Neural cell (in vitro differentiated cells): ENCODE measurements around the gene IPPK. TPM values are rescaled to one million over a fixed set of nuclear protein-coding genes. Genes with fewer than 3 reads are reported as not detected.

Experiments
- H2AFZ ChIP-seq: fragments of 200-600, 300-800 bp; sonication (generic), shearing (Covaris generic); 2 replicates; pipeline ENCODE4 v1.6.0; 2014; ENCODE audit warnings: low read depth, mild to moderate bottlenecking, antibody characterized with exemption, low read length, moderate library complexity
- H3F3A ChIP-seq: fragments of 200-600 bp; shearing (Covaris generic); 2 replicates; pipeline ENCODE4 v1.6.1; 2016; ENCODE audit warnings: mild to moderate bottlenecking, moderate library complexity, mixed read lengths, antibody characterized with exemption, low read length; ENCODE audit not compliant: insufficient read depth, poor library complexity, severe bottlenecking
- H3K27ac ChIP-seq: fragments of 200-600, 300-800 bp; sonication (generic), shearing (Covaris generic); 2 replicates; pipeline ENCODE4 v1.5.1; 2014; ENCODE audit warnings: mild to moderate bottlenecking, low read length, moderate library complexity
- H3K27me3 ChIP-seq: fragments of 300-800, 200-600 bp; sonication (generic), shearing (Covaris generic); 2 replicates; pipeline ENCODE4 v1.6.0; 2014; ENCODE audit warnings: mild to moderate bottlenecking, low read depth, low read length, moderate library complexity; ENCODE audit not compliant: insufficient read depth
- H3K36me3 ChIP-seq: fragments of 300-800, 200-600 bp; sonication (generic), shearing (Covaris generic); 2 replicates; pipeline ENCODE4 v1.5.1; 2014; ENCODE audit warnings: mild to moderate bottlenecking, antibody characterized with exemption, low read length, moderate library complexity; ENCODE audit not compliant: insufficient read depth
- H3K4me2 ChIP-seq: fragments of 300-800, 200-600 bp; sonication (generic), shearing (Covaris generic); 2 replicates; pipeline ENCODE4 v1.6.0; 2014; ENCODE audit warnings: mild to moderate bottlenecking, low read length
- H3K4me3 ChIP-seq: fragments of 300-800, 200-600 bp; sonication (generic), shearing (Covaris generic); 2 replicates; pipeline ENCODE4 v1.5.1; 2014; ENCODE audit warnings: mild to moderate bottlenecking, low read length, moderate library complexity
- H3K79me2 ChIP-seq: fragments of 200-600 bp; shearing (Covaris generic); replicated peaks from 2 replicates; pipeline ENCODE4 v1.6.0; 2014; ENCODE audit warnings: mild to moderate bottlenecking, low read length, moderate library complexity; ENCODE audit not compliant: insufficient read depth
- H3K9ac ChIP-seq: fragments of 300-800, 200-600 bp; sonication (generic), shearing (Covaris generic); 2 replicates; pipeline ENCODE4 v1.6.1; 2016; ENCODE audit warnings: mild to moderate bottlenecking, low read length, mixed read lengths
- H3K9me2 ChIP-seq: fragments of 200-600 bp; shearing (Covaris generic); 2 replicates; pipeline ENCODE4 v1.6.1; 2016; ENCODE audit warnings: mild to moderate bottlenecking, low read length, mixed read lengths; ENCODE audit not compliant: insufficient read depth
- H3K9me3 ChIP-seq: fragments of 200-600, 300-800 bp; sonication (generic), shearing (Covaris generic); 2 replicates; pipeline ENCODE4 v1.6.1; 2016; ENCODE audit warnings: mild to moderate bottlenecking, mixed run types, low read length, moderate library complexity, mixed read lengths
- H4K20me1 ChIP-seq: fragments of 200-600 bp; shearing (Covaris generic); 2 replicates; pipeline ENCODE4 v1.6.1; 2016; ENCODE audit warnings: mild to moderate bottlenecking, mixed run types; ENCODE audit not compliant: insufficient read depth
- CTCF ChIP-seq: fragments of 450-650 bp; IDR thresholded peaks from 2 replicates; pipeline ENCODE4 v1.5.1; 2014; ENCODE audit warnings: antibody characterized with exemption, mild to moderate bottlenecking, moderate library complexity; ENCODE audit not compliant: poor library complexity, severe bottlenecking
- EP300 ChIP-seq: fragments of 450-650 bp; conservative IDR thresholded peaks from 2 replicates; pipeline ENCODE4 v1.6.1; 2014; ENCODE audit warnings: antibody characterized with exemption, mild to moderate bottlenecking, moderate library complexity; ENCODE audit not compliant: poor library complexity, severe bottlenecking
- EZH2 ChIP-seq: fragments of 200-600, 300-800 bp; shearing (Covaris generic), sonication (generic); IDR thresholded peaks from 2 replicates; pipeline ENCODE4 v1.6.1; 2014; ENCODE audit warnings: antibody characterized with exemption, low read length, borderline replicate concordance, mild to moderate bottlenecking; ENCODE audit not compliant: insufficient read depth, poor library complexity, severe bottlenecking
- MXI1 ChIP-seq: fragments of 450-650 bp; conservative IDR thresholded peaks from 2 replicates; pipeline ENCODE4 v1.6.1; 2014; ENCODE audit warnings: antibody characterized with exemption, mild to moderate bottlenecking; ENCODE audit not compliant: poor library complexity, severe bottlenecking
- POLR2AphosphoS5 ChIP-seq: IDR thresholded peaks from 2 replicates; pipeline ENCODE4 v1.6.1; 2012
- RAD21 ChIP-seq: fragments of 450-650 bp; conservative IDR thresholded peaks from 2 replicates; pipeline ENCODE4 v1.6.1; 2014; ENCODE audit warnings: antibody characterized with exemption, mild to moderate bottlenecking, moderate library complexity
- SMC3 ChIP-seq: fragments of 450-650 bp; conservative IDR thresholded peaks from 2 replicates; pipeline ENCODE4 v1.6.1; 2014; ENCODE audit warnings: antibody characterized with exemption, mild to moderate bottlenecking, moderate library complexity; ENCODE audit not compliant: poor library complexity
- TAF1 ChIP-seq: IDR thresholded peaks from 2 replicates; pipeline ENCODE4 v1.6.1; 2012; ENCODE audit warnings: low read depth
- polyA plus RNA-seq: library from polyadenylated mRNA; depleted of rRNA; stranded (reverse); fragments of >200 nt; gene quantifications from 2 replicates; pipeline ENCODE4 v1.2.3, GENCODE V29; 2014
- TF ChIP-seq, protein P1 (sequence below): IDR thresholded peaks from 2 replicates; pipeline ENCODE4 v1.6.1; 2012; ENCODE audit warnings: borderline replicate concordance

The IPPK gene
- polyA plus RNA-seq, 1 donor from 2014 or later, result 34.3 TPM

DNA sequence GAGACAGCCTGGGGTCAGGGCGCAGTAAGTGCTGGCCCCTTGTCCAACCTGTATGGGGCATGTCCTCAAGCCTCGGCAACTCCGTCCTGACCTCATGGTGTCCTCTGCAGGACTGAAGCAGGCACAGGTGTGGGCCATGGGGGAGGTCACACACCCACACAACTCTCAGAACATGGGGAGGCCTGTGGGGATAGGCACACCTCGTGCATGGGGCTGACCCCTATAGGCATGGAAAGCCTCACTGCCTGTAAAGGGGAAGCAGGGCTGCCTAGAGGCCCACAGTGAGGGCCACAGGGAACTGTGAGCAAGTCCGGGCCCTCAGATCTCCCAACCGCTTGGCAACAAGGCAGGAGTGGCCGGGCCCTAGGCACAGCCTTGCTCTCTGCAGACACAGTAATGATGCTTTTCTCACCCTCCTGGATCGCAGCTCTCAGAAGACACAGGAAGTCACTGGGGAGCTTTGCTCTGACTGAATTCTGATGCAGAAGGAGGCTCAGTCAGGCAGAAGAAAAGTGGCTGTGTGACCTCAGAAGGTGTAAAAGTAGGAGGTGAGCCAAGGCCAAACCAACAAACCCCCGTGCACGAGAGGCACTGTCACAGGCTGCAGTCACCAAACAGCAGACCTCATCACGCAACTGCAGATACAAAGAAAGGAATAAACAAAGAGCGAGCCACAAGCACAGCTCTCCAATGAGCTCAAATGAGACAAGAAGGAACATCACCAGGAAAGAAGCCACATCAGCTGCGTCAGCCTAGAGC, 5.4 kb downstream of the IPPK start:
- Histone ChIP-seq H3K9me3 (no peaks in the 10 kb centered on the region), H3K79me2 (peaks cover 22% of the 10 kb centered on the region), H3K4me2 (no peak overlapping the region), H3F3A (no peaks in the 10 kb centered on the region), H3K9me2 (no peaks in the 10 kb centered on the region), H4K20me1 (no peaks in the 10 kb centered on the region), H3K9ac (no peak overlapping the region), H3K4me3 (no peak overlapping the region), H3K27ac (no peak overlapping the region), H2AFZ (no peak overlapping the region), H3K27me3 (no peaks in the 10 kb centered on the region), H3K36me3 (no peaks in the 10 kb centered on the region)
- TF ChIP-seq SMC3 (no peak), TAF1 (no peak), CTCF (no peak), EP300 (no peak), EZH2 (no peak), RAD21 (no peak), MXI1 (no peak), POLR2AphosphoS5 (no peak)
- TF ChIP-seq, protein P1, sequence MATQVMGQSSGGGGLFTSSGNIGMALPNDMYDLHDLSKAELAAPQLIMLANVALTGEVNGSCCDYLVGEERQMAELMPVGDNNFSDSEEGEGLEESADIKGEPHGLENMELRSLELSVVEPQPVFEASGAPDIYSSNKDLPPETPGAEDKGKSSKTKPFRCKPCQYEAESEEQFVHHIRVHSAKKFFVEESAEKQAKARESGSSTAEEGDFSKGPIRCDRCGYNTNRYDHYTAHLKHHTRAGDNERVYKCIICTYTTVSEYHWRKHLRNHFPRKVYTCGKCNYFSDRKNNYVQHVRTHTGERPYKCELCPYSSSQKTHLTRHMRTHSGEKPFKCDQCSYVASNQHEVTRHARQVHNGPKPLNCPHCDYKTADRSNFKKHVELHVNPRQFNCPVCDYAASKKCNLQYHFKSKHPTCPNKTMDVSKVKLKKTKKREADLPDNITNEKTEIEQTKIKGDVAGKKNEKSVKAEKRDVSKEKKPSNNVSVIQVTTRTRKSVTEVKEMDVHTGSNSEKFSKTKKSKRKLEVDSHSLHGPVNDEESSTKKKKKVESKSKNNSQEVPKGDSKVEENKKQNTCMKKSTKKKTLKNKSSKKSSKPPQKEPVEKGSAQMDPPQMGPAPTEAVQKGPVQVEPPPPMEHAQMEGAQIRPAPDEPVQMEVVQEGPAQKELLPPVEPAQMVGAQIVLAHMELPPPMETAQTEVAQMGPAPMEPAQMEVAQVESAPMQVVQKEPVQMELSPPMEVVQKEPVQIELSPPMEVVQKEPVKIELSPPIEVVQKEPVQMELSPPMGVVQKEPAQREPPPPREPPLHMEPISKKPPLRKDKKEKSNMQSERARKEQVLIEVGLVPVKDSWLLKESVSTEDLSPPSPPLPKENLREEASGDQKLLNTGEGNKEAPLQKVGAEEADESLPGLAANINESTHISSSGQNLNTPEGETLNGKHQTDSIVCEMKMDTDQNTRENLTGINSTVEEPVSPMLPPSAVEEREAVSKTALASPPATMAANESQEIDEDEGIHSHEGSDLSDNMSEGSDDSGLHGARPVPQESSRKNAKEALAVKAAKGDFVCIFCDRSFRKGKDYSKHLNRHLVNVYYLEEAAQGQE, result no peak

DNA sequence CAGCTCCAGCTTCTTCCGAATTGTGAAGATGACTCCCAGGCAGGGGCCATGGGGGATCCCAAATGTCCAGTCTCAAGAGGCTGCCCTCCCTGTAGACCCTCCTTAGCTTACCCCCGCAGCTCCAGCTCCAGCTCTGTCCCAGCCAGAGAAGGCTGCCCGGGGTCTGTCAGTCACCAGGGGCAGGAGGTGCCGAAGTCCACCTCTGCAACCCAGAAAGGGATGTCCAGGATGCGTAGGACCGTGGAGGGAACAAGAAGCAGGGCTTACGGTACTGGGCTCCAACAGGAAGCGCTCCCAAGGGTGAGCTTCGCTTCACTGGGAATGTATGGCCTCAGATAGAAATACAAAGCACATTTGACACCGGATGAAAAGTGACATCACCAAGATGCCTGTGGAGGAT, 6.0 kb downstream of the IPPK start:
- TF ChIP-seq RAD21 (no peak), SMC3 (no peak), MXI1 (no peak), CTCF (no peak), EZH2 (no peak), EP300 (no peak), TAF1 (no peak), POLR2AphosphoS5 (no peak)
- TF ChIP-seq, protein P1, result no peak
- Histone ChIP-seq H3K36me3 (no peaks in the 10 kb centered on the region), H3K27ac (no peak overlapping the region), H3K9me2 (no peaks in the 10 kb centered on the region), H2AFZ (no peak overlapping the region), H3F3A (no peaks in the 10 kb centered on the region), H3K27me3 (no peaks in the 10 kb centered on the region), H3K9ac (no peak overlapping the region), H3K9me3 (no peaks in the 10 kb centered on the region), H3K4me2 (no peak overlapping the region), H3K79me2 (peaks cover 21% of the 10 kb centered on the region), H4K20me1 (no peaks in the 10 kb centered on the region), H3K4me3 (no peak overlapping the region)
